ENCODE data around the gene SPHK2.

DNA sequence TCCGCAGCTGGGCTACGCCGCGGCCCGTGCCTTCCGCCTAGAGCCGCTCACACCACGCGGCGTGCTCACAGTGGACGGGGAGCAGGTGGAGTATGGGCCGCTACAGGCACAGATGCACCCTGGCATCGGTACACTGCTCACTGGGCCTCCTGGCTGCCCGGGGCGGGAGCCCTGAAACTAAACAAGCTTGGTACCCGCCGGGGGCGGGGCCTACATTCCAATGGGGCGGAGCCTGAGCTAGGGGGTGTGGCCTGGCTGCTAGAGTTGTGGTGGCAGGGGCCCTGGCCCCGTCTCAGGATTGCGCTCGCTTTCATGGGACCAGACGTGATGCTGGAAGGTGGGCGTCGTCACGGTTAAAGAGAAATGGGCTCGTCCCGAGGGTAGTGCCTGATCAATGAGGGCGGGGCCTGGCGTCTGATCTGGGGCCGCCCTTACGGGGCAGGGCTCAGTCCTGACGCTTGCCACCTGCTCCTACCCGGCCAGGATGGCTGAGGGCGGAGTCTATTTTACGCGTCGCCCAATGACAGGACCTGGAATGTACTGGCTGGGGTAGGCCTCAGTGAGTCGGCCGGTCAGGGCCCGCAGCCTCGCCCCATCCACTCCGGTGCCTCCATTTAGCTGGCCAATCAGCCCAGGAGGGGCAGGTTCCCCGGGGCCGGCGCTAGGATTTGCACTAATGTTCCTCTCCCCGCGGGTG lies 10.4 kb downstream of the SPHK2 start:
- TF ChIP-seq, protein P1, sequence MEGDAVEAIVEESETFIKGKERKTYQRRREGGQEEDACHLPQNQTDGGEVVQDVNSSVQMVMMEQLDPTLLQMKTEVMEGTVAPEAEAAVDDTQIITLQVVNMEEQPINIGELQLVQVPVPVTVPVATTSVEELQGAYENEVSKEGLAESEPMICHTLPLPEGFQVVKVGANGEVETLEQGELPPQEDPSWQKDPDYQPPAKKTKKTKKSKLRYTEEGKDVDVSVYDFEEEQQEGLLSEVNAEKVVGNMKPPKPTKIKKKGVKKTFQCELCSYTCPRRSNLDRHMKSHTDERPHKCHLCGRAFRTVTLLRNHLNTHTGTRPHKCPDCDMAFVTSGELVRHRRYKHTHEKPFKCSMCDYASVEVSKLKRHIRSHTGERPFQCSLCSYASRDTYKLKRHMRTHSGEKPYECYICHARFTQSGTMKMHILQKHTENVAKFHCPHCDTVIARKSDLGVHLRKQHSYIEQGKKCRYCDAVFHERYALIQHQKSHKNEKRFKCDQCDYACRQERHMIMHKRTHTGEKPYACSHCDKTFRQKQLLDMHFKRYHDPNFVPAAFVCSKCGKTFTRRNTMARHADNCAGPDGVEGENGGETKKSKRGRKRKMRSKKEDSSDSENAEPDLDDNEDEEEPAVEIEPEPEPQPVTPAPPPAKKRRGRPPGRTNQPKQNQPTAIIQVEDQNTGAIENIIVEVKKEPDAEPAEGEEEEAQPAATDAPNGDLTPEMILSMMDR (IDR thresholded peaks at IDR 0.05; ENCODE audit: low read depth, low read length): no peak
- TF ChIP-seq EZH2phosphoT487 (IDR thresholded peaks at IDR 0.05; ENCODE audit: low read depth): no peak
